Mucosa of rectum (tissue), 2 donors: ENCODE data around the gene CPNE4.

ENCODE experiments used
- H3K27ac ChIP-seq, 2 donors: one replicate each; pipeline ENCODE4 v1.7.0; 2013; ENCODE audit warnings: inconsistent platforms in 2 of 2, low read depth in 2 of 2, low read length in 2 of 2
- H3K27me3 ChIP-seq, 2 donors: one replicate each; pipeline ENCODE4 v1.7.0; 2013; ENCODE audit warnings: low read length in 2 of 2; ENCODE audit not compliant: control insufficient read depth in 2 of 2, insufficient read depth in 2 of 2
- H3K36me3 ChIP-seq, 2 donors: one replicate each; pipeline ENCODE4 v1.7.0; 2013; ENCODE audit warnings: low read length in 2 of 2; ENCODE audit not compliant: control insufficient read depth in 2 of 2, insufficient read depth in 2 of 2
- H3K4me1 ChIP-seq, 2 donors: one replicate each; pipeline ENCODE4 v1.7.0; 2013; ENCODE audit warnings: low read length in 2 of 2, mild to moderate bottlenecking in 1 of 2; ENCODE audit not compliant: control insufficient read depth in 2 of 2, insufficient read depth in 2 of 2
- H3K4me3 ChIP-seq, 2 donors: one replicate each; pipeline ENCODE4 v1.7.0; 2013; ENCODE audit warnings: low read length in 2 of 2
- H3K9ac ChIP-seq, 2 donors: one replicate each; pipeline ENCODE4 v1.7.0; 2013; ENCODE audit warnings: low read length in 2 of 2, low read depth in 1 of 2, mild to moderate bottlenecking in 1 of 2
- H3K9me3 ChIP-seq, 2 donors: one replicate each; pipeline ENCODE4 v1.7.0; 2013; ENCODE audit warnings: low read length in 2 of 2; ENCODE audit not compliant: control insufficient read depth in 2 of 2
- donor health status: healthy.
- donor health status: Normal muscosa, but diverticular disease.

The CPNE4 gene

DNA sequence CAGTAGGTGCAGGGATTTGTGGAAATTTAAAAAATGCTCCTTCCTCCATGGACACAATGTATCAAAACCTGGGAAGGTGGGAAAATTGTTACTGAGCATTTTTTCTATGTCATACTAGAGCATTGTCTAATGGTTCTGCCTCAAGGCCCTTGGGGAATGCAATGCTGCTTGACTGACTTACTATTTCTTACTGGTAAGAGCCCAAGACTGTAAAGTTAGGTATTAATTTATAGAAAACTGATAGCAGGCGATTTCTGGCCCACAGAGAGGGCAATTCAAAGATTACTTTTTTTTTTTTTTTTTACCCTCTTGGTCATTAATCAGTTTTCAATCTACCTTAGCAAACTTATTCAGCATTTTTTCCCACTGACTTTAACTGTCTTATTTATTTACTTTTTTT lies 493.5 kb downstream of the CPNE4 start:
- no peak overlapping the region for H3K9ac ChIP-seq
- H3K4me1 ChIP-seq = no peaks in the 10 kb centered on the region
- H3K27me3 ChIP-seq = no peaks in the 10 kb centered on the region
- H3K27ac ChIP-seq = no peak overlapping the region
- H3K4me3 ChIP-seq = no peak overlapping the region
- no peaks in the 10 kb centered on the region for H3K9me3 ChIP-seq
- H3K36me3 ChIP-seq = no peaks in the 10 kb centered on the region

DNA sequence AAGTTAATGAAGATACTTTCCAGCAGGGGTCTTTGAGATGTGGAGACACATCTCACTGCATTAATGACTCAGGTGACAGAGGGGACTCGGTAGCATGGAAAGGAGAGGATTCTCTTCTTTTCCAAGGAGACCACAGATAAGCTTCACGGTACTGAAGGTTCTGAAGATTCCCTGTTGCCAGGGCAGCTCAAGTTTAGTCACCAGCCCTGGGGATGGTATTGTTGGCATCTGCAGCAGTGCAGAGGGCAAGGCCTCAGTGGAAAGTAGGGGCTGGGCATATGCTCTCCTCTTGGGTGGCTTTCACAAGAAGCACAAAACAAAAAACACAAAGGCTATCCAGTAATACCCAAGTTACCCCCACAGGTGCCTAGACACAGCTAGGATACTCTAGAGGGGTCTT lies 494.0 kb downstream of the CPNE4 start:
- Histone ChIP-seq H3K4me3 (no peak overlapping the region), H3K9ac (no peak overlapping the region), H3K9me3 (no peaks in the 10 kb centered on the region), H3K4me1 (no peaks in the 10 kb centered on the region), H3K27ac (no peak overlapping the region), H3K27me3 (peaks cover 0 to 2% of the 10 kb centered on the region in 2 donors), H3K36me3 (no peaks in the 10 kb centered on the region)

DNA sequence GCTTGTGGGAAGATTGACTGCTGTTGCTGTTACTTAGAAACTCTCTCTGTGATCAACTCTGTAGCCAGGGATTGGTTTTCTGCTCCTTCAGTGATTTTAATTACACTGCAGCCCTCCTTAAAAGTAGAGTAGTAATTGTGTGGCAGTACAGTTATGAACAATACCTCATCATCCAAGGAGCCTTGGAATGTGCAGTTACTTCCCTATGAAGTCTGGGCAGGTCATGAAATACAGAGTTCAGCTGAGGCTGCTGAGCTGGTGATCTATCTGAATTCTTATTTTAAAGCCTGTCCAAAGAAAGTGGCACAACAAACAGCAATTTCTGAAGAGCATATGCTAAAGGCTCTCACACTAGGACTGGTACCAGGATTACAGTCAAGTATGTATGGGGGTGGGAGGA lies 494.7 kb downstream of the CPNE4 start:
- Histone ChIP-seq H3K9ac (no peak overlapping the region), H3K4me1 (no peaks in the 10 kb centered on the region), H3K27ac (no peak overlapping the region), H3K4me3 (no peak overlapping the region), H3K27me3 (peaks cover 0 to 2% of the 10 kb centered on the region in 2 donors), H3K9me3 (no peaks in the 10 kb centered on the region), H3K36me3 (no peaks in the 10 kb centered on the region)

DNA sequence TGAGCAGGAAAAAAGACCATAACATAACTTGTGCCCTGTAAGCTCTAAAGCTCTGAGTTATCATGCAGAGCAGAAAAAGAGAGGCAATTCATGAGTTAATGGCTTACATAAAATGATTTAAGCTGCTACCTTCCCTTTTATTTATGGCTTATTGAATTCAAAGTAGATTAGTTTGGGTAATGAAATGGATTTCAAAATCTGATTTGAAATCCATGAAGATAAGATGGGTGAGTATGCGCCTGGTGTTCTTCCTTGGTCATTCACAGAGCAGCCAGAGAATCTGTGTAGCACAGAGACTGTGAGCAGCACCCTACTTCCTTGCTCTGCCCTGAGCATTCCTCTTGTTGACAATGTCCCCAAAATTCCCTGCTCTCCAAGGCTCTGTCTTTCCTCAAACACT lies 495.8 kb downstream of the CPNE4 start:
- Histone ChIP-seq H3K9me3 (no peaks in the 10 kb centered on the region), H3K9ac (no peak overlapping the region), H3K4me3 (no peak overlapping the region), H3K36me3 (no peaks in the 10 kb centered on the region), H3K27ac (no peak overlapping the region), H3K4me1 (no peaks in the 10 kb centered on the region), H3K27me3 (peaks cover 0 to 2% of the 10 kb centered on the region in 2 donors)

DNA sequence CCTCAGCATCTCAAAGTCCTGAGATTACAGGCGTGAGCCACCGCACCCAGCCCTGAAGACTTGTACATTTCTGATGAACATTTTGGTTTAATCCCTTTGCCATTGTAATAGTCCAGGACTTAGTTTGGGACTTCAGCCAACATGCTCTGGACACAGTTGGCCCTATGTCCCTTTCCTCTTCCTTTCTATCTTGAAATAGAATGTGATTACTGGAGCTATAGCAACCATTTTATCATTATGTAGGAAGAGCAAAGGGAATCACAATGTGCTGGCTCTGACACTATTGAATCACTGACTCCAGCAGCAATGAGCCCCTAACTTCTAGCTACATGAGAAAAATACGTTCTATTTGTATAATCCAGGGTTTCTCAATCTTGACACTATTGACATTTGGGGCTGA lies 497.3 kb downstream of the CPNE4 start:
- H3K27me3 ChIP-seq = peaks cover 0 to 2% of the 10 kb centered on the region in 2 donors
- no peak overlapping the region for H3K9ac ChIP-seq
- H3K4me3 ChIP-seq = no peak overlapping the region
- H3K27ac ChIP-seq = no peak overlapping the region
- H3K9me3 ChIP-seq = no peaks in the 10 kb centered on the region
- H3K36me3 ChIP-seq = no peaks in the 10 kb centered on the region
- H3K4me1 ChIP-seq = no peaks in the 10 kb centered on the region

DNA sequence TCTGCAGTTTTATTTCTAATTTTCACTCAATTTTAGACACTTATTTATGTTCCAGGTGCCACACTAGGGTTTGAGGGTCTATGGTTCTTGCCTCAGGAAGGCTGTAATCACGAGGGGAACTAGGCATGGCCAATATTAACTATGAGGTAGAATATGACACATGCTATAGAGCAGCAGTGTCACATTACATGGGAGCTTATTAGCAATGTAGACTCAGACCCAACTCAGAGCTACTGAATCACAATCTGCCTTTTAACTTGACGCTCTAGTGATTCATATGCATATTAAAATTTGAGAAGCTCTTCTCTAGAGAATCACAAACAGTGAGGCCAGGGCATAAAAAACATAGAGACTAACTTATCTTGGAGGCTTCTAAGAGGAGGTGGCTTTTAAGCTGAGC lies 499.2 kb downstream of the CPNE4 start:
- H3K9me3 ChIP-seq = no peaks in the 10 kb centered on the region
- no peak overlapping the region for H3K4me3 ChIP-seq
- H3K36me3 ChIP-seq = no peaks in the 10 kb centered on the region
- H3K27ac ChIP-seq = no peak overlapping the region
- no peaks in the 10 kb centered on the region for H3K4me1 ChIP-seq
- H3K27me3 ChIP-seq = peaks cover 0 to 2% of the 10 kb centered on the region in 2 donors
- no peak overlapping the region for H3K9ac ChIP-seq

DNA sequence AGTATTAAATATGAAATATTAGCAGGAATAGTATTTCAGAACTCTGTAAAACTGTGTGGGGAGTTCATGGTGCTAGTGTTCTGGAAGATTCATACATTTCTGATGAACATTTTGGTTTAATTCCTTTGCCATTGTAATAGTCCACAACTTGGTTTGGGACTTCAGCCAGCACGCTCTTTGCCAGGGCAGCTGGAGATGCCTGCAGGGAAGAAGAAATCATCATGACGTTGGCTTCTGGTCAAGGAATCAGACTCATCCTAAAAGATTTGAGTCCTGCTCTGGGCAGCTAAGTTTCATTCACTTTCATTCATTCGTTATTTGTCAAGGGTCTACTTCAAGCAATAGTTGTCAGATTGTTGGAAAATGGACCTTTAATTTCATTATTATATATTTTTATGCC lies 499.7 kb downstream of the CPNE4 start:
- no peak overlapping the region for H3K27ac ChIP-seq
- H3K9me3 ChIP-seq = no peaks in the 10 kb centered on the region
- H3K9ac ChIP-seq = no peak overlapping the region
- H3K36me3 ChIP-seq = no peaks in the 10 kb centered on the region
- no peaks in the 10 kb centered on the region for H3K4me1 ChIP-seq
- peaks cover 0 to 2% of the 10 kb centered on the region in 2 donors for H3K27me3 ChIP-seq
- no peak overlapping the region for H3K4me3 ChIP-seq

DNA sequence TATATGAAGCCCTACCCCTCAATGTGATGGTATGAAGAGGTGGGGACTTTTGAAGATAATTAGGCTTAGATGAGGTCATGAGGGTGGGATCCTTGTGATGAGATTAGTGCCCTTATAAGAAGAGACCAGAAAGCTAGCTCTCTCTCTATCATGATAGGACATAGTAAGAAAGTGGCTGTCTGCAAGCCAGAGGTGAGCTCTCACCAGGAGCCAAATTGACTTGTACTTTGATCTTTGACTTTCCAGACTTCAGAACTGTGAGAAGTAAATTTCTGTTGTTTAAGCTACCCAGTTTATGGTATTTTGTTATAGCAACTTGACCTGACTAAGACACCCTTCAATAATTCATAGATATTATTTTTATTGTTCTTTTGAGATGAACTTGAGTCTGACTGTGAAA lies 502.2 kb downstream of the CPNE4 start:
- no peak overlapping the region for H3K27ac ChIP-seq
- no peaks in the 10 kb centered on the region for H3K36me3 ChIP-seq
- no peak overlapping the region for H3K4me3 ChIP-seq
- H3K9me3 ChIP-seq = no peaks in the 10 kb centered on the region
- no peak overlapping the region for H3K9ac ChIP-seq
- no peaks in the 10 kb centered on the region for H3K4me1 ChIP-seq
- peaks cover 0 to 2% of the 10 kb centered on the region in 2 donors for H3K27me3 ChIP-seq

DNA sequence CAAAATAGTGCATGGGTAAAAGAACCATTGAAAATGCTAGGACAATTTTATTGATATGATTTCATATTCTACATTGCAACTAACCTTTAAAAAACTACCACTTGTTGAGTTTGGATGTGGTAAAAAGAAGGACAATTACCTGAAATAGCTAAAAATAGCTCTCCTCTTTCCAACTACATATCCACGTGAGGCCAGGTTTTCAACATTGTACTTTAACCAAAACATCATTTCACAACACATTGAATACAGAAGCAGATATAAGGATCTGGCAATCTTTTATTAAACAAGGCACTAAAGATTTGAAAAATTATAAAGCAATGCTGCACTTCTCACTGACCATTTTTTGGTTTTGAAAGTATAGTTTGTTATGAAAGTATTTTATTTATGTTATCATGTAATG lies 504.0 kb downstream of the CPNE4 start:
- H3K4me1 ChIP-seq = no peaks in the 10 kb centered on the region
- peaks cover 0 to 5% of the 10 kb centered on the region in 2 donors for H3K27me3 ChIP-seq
- H3K9ac ChIP-seq = no peak overlapping the region
- H3K4me3 ChIP-seq = no peak overlapping the region
- H3K9me3 ChIP-seq = no peaks in the 10 kb centered on the region
- H3K27ac ChIP-seq = no peak overlapping the region
- no peaks in the 10 kb centered on the region for H3K36me3 ChIP-seq

DNA sequence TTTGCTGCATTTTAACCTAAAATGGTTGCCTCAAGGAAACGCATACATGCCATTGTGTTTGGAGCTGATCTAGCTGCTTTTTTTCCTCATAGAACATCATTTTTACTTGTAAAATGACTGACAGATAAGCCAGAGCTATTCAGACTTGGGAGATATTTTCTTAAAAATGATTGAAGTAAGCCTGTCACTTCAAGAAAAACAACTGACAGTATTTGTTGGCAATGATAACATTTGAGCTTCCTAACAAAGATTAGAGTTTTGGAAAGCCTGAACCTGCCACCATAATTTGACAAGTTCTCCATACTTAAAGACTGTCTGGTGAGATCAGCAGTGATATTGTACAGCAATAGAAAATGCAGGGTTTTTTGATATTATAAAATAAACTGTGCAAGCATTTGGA lies 504.4 kb downstream of the CPNE4 start:
- no peaks in the 10 kb centered on the region for H3K9me3 ChIP-seq
- no peaks in the 10 kb centered on the region for H3K4me1 ChIP-seq
- no peak overlapping the region for H3K4me3 ChIP-seq
- H3K27me3 ChIP-seq = peaks cover 0 to 5% of the 10 kb centered on the region in 2 donors
- no peak overlapping the region for H3K27ac ChIP-seq
- no peaks in the 10 kb centered on the region for H3K36me3 ChIP-seq
- no peak overlapping the region for H3K9ac ChIP-seq

DNA sequence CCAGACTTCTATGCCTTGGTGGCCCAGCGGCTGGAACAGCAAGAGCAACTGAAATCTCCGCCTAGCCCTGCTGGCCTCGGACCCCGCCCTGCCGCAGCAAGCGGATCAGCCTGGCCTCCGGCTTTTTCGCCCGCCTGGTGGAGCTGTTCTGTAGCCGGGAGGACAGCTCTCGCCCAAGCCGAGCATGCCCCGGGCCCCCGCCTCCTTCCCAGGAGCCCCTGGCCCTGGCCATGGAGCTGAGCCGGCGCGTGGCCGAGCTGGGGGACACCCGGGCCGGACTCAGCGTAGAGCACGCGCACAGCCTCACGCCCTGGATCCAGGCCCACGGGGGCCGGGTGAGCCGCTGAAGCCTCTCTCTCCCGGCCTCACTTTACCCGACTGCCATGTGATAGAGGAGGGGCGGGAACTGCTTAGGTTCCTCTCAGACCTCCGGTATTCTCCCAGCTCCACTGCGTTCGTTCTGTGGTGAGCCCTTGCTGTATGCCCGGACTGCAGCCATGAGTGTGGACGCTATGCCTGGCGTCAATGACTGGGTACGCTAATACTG lies 507.9 kb downstream of the CPNE4 start:
- Histone ChIP-seq H3K9ac (no peak overlapping the region), H3K4me3 (peak overlapping the region in 1 of 2 donors; percentile 20), H3K27me3 (peaks cover 0 to 5% of the 10 kb centered on the region in 2 donors), H3K9me3 (no peaks in the 10 kb centered on the region), H3K36me3 (no peaks in the 10 kb centered on the region), H3K27ac (no peak overlapping the region), H3K4me1 (no peaks in the 10 kb centered on the region)
